Keratinocyte (primary cell): ENCODE results near the gene ACO2. TPM values are rescaled to one million over a fixed set of nuclear protein-coding genes. Genes with fewer than 3 reads are reported as not detected.

ENCODE experiments used
- DNase-seq: peaks from one replicate; pipeline ENCODE4 v3.0.0-alpha.2; 2011; ENCODE audit warnings: low read depth, missing footprints, low spot score
- FAIRE-seq: peaks from 2 replicates; lab custom pipeline; 2011; peaks lifted over from hg19 to GRCh38; lab: Jason Lieb, UNC
- H2AFZ ChIP-seq: 2 replicates; pipeline ENCODE4 v1.6.0; 2012; ENCODE audit warnings: low read length, control low read depth, inconsistent platforms; ENCODE audit not compliant: control insufficient read depth
- H3K27ac ChIP-seq: 2 replicates; pipeline ENCODE4 v1.5.1; 2011; ENCODE audit warnings: low read length; ENCODE audit not compliant: control insufficient read depth, insufficient read depth
- H3K27me3 ChIP-seq: 3 replicates; pipeline ENCODE4 v1.6.0; 2011; ENCODE audit warnings: low read length; ENCODE audit not compliant: control insufficient read depth, insufficient read depth; ENCODE audit errors: extremely low read depth
- H3K36me3 ChIP-seq, 2 experiments: 2 replicates in 1 of 2; 3 replicates in 1 of 2; pipeline ENCODE4 v1.5.1; 2011; ENCODE audit warnings: low read length in 2 of 2, mild to moderate bottlenecking in 1 of 2; ENCODE audit not compliant: control insufficient read depth in 2 of 2, insufficient read depth in 2 of 2; ENCODE audit errors: extremely low read depth in 1 of 2
- H3K4me1 ChIP-seq: 3 replicates; pipeline ENCODE4 v1.5.1; 2011; ENCODE audit warnings: low read length; ENCODE audit not compliant: control insufficient read depth, insufficient read depth; ENCODE audit errors: extremely low read depth
- H3K4me2 ChIP-seq: 3 replicates; pipeline ENCODE4 v1.6.0; 2011; ENCODE audit warnings: low read depth, low read length; ENCODE audit not compliant: control insufficient read depth, insufficient read depth; ENCODE audit errors: extremely low read depth
- H3K4me3 ChIP-seq, 3 experiments: fragments of 200-600 bp in 1 of 3; sonication (generic) in 1 of 3; 2 replicates in 2 of 3; 3 replicates in 1 of 3; pipeline ENCODE4 v1.5.1; 2011 to 2016; ENCODE audit warnings: low read length in 3 of 3, mild to moderate bottlenecking in 3 of 3, control low read depth in 2 of 3, inconsistent platforms in 1 of 3, low read depth in 1 of 3, mixed read lengths in 1 of 3, mixed run types in 1 of 3, moderate library complexity in 1 of 3; ENCODE audit not compliant: control insufficient read depth in 2 of 3, insufficient read depth in 2 of 3; ENCODE audit errors: extremely low read depth in 1 of 3
- H3K79me2 ChIP-seq: 2 replicates; pipeline ENCODE4 v1.6.0; 2012; ENCODE audit warnings: low read length; ENCODE audit not compliant: control insufficient read depth, insufficient read depth
- H3K9ac ChIP-seq: 3 replicates; pipeline ENCODE4 v1.6.0; 2011; ENCODE audit warnings: low read length; ENCODE audit not compliant: control insufficient read depth, insufficient read depth; ENCODE audit errors: extremely low read depth
- H3K9me1 ChIP-seq: 3 replicates; pipeline ENCODE4 v1.6.0; 2011; ENCODE audit warnings: low read length; ENCODE audit not compliant: control insufficient read depth, insufficient read depth; ENCODE audit errors: extremely low read depth
- H3K9me3 ChIP-seq: 2 replicates; pipeline ENCODE4 v1.5.1; 2012; ENCODE audit warnings: low read depth, low read length; ENCODE audit not compliant: control insufficient read depth
- H4K20me1 ChIP-seq: 3 replicates; pipeline ENCODE4 v1.6.0; 2011; ENCODE audit warnings: low read length; ENCODE audit not compliant: control insufficient read depth, insufficient read depth; ENCODE audit errors: extremely low read depth
- CTCF ChIP-seq, 3 experiments: IDR thresholded peaks in 1 of 3; conservative IDR thresholded peaks in 1 of 3; optimal IDR thresholded peaks in 1 of 3; 2 replicates in 2 of 3; 3 replicates in 1 of 3; pipeline versions ENCODE3 to v1.5.1; 2011; ENCODE audit warnings: low read length in 3 of 3, mild to moderate bottlenecking in 3 of 3, moderate library complexity in 2 of 3, control low read depth in 1 of 3, inconsistent platforms in 1 of 3; ENCODE audit not compliant: insufficient read depth in 2 of 3; ENCODE audit errors: extremely low read depth in 1 of 3
- EZH2 ChIP-seq: IDR thresholded peaks from one replicate; pipeline ENCODE4 v1.6.1; 2012; ENCODE audit warnings: inconsistent platforms, mild to moderate bottlenecking, low read length, moderate library complexity
- dilution Hi-C: fragments of 300-500 bp; cut with MboI; formaldehyde crosslinking; loops from one replicate; pipeline ENCODE4 v1.7.0; 2020; ENCODE audit warnings: low sequenced_read_pairs; ENCODE audit not compliant: extremely low pct_ligation_motif_present
- polyA plus RNA-seq, 5 experiments: library from polyadenylated mRNA; depleted of rRNA in 3 of 5; stranded (reverse) in 3 of 5; stranded (forward) in 1 of 5; unstranded in 1 of 5; fragments of >200 nt; gene quantifications; 1 replicate in 1 of 5; 2 replicates in 3 of 5; 3 replicates in 1 of 5; pipeline versions ENCODE4 v1.2.1 to v1.2.3, GENCODE V29; 2011 to 2012; ENCODE audit warnings: missing spikeins in 2 of 5, low read depth in 1 of 5, low replicate concordance in 1 of 5

Gene ACO2
- polyA plus RNA-seq, 1 donor (not counting 4 experiments of a cell fraction or from before 2014, with no cell fraction given): 37.2 TPM

- no peak for FAIRE-seq
- Histone ChIP-seq H3K4me3 (no peak overlapping the region), H3K4me2 (no peak overlapping the region), H3K9me1 (peaks cover 3% of the 10 kb centered on the region), H3K9me3 (no peaks in the 10 kb centered on the region), H3K27ac (no peak overlapping the region), H3K79me2 (peaks cover 21% of the 10 kb centered on the region), H3K27me3 (no peaks in the 10 kb centered on the region), H3K9ac (no peak overlapping the region), H2AFZ (no peak overlapping the region), H4K20me1 (peaks cover 2% of the 10 kb centered on the region), H3K4me1 (no peaks in the 10 kb centered on the region), H3K36me3 (peaks cover 54 to 70% of the 10 kb centered on the region in 2 experiments)
- TF ChIP-seq CTCF (optimal IDR thresholded peaks at IDR 0.05 in 1 of 3, IDR thresholded peaks at IDR 0.05 in 1 of 3, conservative IDR thresholded peaks at IDR 0.05 in 1 of 3; ENCODE audit: extremely low read depth in 1 of 3, insufficient read depth in 2 of 3, low read length in 3 of 3): no peak
- TF ChIP-seq EZH2: no peak
- no peak for DNase-seq
- dilution Hi-C loops: no loop called here
These were observed 59.3 kb downstream of the ACO2 start for GRCh38 chr22:41528132-41528766.

DNA sequence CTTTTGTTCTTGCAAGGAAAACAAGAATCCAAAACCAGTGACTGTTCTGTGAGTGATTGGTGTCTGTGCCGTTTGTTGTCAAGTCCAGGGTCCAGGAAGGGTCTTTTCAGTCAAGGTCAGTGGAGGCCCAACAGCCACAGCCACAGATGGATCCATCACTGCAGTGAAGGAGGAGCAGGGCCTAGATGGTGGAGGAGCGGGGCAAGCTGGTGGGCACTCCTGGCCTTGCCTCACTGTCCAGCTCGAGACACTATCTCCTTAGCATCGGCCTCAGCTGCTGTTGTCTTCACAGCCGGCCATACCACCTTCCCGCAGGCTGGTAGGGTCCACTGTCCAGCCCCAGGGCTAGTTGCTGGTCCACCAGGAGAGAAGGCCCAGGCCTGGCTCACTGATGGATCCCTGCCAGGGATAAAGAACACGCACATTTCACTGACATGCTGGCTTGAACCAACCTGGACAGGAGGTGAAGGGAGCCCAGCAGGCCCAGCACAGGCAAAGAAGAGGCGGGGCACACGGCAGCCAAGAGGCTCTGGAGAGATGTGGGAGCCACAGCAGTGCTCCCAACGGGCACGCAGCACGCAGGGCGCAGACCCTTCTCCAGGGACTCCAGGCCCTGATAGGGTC, 60.1 kb downstream of the ACO2 start:
- DNase-seq: no peak
- no peaks in the 10 kb centered on the region for H3K4me1 ChIP-seq
- no peak for FAIRE-seq
- no peaks in the 10 kb centered on the region for H3K9me3 ChIP-seq
- H3K9ac ChIP-seq: no peak overlapping the region
- peaks cover 3% of the 10 kb centered on the region for H3K9me1 ChIP-seq
- H3K27me3 ChIP-seq: no peaks in the 10 kb centered on the region
- H3K79me2 ChIP-seq: peaks cover 24% of the 10 kb centered on the region
- no peak overlapping the region for H3K4me3 ChIP-seq
- H4K20me1 ChIP-seq: peaks cover 2% of the 10 kb centered on the region
- no peak overlapping the region for H3K27ac ChIP-seq
- dilution Hi-C loops: no loop called here
- no peak overlapping the region for H3K4me2 ChIP-seq
- TF ChIP-seq EZH2 (no peak), CTCF (optimal IDR thresholded peaks at IDR 0.05 in 1 of 3, IDR thresholded peaks at IDR 0.05 in 1 of 3, conservative IDR thresholded peaks at IDR 0.05 in 1 of 3; ENCODE audit: extremely low read depth in 1 of 3, insufficient read depth in 2 of 3, low read length in 3 of 3) (no peak)
- H2AFZ ChIP-seq: no peak overlapping the region
- peaks cover 62 to 66% of the 10 kb centered on the region in 2 experiments for H3K36me3 ChIP-seq
